ENCODE measurements around the gene TOX3.

TOX3 gene

DNA sequence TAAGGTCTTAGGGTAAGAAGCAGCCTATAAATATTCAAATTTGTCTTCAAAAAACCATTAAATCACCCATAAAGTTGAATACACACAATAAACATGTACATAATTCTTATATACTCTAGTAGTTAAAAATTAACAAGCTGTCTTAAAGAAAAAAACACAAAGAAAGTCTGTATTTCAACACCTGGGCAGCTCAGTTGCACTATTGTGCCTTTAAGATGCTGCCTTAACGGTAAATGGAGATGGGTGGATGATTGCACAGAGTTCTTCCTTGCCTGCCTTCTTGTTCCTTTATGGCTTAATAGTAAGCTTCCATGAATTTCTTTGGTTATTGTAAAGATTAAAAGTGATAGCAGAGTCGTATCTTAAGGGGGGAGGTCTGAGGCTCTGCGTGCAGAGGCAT lies 105.1 kb downstream of the TOX3 start:
- no peak for DNase-seq

DNA sequence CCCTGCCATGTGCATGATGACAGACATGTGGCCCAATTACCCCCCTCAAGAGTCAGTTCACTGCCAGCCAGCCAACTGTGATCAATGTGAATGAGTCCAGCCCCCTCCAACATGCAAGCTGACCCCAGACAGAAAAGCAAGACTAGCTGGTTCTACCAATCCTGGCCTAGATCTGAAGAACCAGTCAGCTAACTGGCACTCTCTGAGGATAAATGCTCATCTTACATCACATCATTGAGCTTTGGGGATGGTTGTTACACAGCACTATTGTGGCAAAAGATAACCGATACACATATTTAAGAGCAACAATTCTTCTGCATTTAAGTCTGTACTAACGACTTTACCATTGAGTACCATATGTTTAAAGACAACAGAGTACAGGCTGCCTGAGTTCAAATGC lies 106.7 kb downstream of the TOX3 start:
- DNase-seq = no peak

DNA sequence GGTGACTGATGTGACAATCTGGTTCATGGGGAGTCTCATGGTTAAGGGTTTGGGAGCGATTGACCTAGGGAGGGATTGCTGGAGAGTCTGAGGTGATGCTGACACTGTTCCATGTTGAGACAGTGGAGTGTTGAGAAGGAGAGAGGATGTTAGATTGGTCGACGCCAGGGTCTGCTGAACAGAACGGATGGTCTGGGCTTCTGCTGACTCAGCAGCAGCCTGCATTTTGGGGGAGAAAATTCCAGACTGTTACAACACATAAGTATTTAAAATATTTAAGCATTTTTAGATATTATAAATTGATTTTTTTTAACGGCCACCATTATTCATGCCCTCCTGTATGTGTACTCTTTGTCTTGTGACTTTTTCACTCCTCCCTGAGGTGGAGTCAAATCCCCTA lies 107.2 kb downstream of the TOX3 start:
- no peak for DNase-seq

DNA sequence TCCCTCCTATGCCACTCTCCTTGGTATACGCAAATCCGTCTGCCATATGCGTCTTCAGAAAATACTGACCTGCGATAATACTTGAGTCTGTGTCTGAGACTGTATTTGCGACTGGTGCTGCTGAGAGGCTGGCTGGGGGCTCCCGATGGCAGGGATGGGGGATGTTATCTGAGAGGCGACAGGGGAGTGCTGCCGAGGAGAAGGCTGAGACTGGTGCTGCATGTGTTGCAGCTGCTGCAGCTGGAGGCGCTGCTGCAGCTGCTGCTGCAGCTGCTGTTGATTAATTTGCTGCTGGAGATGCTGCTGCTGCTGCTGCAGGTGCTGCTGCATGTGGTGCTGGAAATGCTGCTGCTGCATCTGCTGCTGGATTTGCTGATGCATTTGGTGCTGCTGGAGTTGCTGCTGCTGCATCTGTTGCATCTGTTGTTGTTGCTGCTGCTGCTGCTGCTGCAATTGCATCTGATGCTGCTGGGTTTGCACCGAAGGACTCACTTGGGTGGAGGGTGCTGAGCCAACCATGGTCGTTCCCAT lies 107.7 kb downstream of the TOX3 start:
- DNase-seq = no peak

DNA sequence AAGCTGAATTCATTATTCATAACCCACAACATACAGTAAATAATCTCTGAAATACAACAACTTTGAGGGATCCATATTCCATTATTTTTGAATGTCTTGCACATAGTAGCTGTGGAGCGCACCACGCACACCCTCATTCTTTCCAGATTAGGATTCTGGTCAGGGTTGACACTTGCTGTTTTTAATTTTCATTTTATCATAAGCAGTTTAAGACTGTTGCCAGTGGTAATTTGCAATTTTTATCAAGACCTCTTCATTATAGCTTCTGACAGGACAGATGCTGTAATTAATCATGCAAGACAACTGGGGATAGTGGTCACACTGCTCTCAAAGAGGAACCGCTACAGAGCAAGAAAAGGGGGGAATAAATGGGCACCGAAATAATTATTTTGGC lies 109.7 kb downstream of the TOX3 start:
- DNase-seq = no peak

DNA sequence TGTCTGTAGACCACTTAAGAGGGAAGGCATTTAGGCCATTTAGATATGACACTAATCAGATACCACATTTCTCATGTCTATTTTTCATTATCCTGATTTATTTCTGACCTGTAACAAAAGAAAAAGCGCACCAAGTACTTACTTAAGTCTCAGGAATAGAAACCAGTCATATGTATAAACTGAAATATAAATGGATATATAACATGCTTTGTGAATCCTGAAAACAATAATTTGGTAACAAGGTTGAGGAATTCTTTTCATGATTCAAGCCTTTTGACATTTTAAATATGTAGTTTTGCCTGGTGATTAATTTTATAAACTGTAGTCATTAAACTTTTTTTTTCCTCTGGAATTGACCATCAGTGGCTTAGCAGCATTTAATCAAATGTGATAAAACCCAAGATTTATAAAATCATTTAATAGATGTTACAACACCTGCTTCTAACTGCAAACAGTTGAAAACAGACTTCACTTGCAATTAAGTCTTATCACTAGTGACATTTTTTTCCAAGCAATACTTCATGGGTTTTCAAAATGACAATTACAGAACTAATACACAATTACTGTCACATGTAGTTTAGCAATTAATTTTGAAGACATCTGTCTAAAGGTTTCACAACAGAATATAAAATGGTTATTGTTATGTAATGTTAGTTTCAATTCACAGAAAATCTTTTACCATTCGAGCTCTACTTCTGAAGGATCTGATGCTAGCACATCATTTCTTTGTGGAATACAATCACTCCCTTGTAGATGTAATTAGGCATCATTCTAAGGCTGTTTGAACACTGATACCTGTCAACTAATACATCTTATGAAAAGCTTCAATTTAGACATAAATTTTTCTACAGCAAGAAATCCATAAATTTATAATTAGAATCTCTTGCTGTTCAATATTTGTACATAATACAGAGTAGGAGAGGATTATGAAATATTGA lies 110.3 kb downstream of the TOX3 start:
- DNase-seq = no peak

DNA sequence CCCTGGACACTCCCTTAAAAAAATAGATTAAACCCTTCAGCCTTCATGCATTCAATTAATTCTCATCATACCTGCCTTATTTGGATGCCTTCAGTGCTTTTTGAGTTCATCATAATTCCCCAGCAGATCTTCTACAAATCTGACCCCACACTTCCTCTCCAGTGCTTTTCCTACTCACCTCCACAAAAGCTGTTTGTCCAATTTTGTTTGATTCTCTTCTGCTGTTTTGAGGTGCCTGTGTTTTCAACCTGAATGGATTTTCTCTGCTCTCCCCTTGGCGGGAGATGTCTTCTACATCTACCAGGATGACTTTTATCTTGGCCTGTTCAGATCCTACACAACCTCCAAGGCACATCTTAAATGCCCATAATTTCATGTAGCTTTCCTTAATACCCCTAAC lies 112.7 kb downstream of the TOX3 start:
- no peak for DNase-seq

DNA sequence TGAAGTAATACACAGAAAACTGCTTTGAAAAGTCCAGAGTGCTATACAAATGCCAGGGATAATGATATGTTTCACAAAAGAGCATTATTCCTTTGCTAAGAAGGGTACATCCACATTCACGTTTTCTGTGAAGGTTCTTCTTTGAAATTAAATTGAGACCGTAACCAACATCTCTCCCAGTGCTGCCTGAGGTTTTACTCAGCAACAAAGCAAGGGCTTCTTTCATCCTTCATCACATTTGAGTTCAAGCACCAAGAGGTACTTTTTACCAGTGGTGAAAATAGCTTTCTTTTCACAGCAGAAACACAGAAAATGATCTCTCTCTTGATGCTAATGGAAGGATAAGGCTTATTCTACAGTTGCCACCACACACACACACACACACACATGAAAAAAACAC lies 113.3 kb downstream of the TOX3 start:
- no peak for DNase-seq

DNA sequence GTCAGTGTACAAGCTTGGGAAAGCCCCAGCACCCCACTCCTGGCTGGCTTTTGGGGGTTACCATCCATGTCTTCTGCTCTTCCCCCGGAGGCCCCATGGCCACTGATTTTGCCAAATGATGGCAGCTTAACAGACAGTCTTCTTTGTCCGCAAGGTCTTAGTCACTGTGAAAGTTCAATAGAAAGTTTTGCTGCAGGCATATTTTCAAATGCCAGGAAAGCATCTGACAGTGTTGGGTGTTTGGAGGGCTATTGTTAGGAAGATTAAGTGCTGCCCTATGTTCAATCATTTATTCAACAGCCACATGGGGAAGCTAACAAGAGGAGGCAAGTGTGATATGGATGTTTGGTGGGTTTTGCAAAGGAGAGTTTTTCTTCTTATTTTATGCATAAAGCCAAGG lies 122.4 kb downstream of the TOX3 start:
- DNase-seq = no peak

DNA sequence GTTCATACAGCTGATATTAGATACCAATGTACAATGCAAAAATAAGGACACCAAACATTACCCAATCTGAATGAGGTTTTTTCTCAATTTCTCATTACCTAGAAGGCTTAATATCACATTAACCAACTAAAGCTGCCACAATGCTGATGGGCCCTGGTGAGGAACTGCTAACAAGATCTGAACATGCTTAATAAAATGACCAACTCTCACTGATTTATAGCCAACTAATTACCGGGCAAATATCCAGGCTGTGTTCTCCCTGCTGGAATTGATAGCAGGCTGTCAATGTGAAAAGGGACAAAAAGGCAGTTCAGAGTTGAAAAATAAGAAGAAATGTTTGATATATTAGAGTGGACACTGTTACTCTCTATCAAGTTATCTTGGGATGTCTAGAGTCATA lies 124.6 kb downstream of the TOX3 start:
- DNase-seq = no peak

DNA sequence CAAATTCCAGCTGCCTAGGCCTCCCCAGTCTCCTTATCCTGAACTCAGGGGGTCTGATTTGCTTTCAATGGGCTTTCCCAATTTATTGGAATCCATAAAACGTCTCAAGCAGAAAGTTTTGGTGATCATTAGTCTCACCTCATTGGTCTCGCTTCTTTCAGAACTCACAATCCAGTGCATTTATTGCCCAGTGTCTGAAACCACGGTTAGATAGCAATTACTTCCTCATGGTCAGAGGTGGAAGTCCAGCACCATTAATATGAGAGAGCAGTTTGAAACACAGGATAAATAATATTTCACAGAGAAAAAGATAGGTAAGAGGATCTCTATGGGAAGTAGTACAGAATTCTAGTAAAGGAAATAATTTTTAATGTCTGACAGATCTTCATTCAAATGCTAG lies 128.7 kb downstream of the TOX3 start:
- no peak for DNase-seq

DNA sequence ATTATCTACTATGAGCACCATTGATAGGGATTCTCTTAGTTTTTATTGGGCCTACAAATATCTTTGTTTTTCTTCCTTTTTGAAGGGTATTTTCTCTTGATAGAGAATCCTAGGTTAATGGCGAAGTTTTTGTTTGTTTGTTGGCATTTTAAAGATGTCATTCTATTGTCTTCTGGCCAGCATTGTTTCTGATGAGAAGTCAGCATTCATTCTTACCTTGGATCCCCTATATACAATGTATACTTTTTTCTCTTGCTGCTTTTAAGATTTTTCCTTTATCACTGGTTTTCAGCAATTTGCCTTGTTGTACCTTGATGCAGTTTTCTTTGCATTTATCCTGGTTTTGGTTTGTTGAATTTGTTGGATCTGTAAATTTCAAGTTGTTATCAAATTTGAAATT lies 130.1 kb downstream of the TOX3 start:
- DNase-seq = no peak

DNA sequence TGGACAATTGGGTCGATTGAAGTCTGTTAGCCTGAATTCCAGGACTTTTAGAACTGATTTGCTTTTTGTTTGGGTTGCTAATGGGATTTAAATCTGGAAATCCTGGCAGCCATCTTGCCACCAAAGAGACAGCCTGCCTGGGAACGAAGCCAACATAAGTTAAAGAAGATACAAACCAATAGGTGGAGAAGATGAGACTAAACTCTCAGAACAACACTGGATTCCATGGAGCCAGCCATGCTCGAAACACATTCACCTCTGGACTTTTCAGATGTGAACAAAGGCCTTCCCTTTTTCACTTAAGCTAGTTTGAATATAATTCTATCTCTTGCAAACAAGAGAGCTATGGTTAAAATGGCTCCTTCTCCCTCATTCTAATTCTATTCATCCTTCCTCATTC lies 135.9 kb downstream of the TOX3 start:
- DNase-seq = no peak

DNA sequence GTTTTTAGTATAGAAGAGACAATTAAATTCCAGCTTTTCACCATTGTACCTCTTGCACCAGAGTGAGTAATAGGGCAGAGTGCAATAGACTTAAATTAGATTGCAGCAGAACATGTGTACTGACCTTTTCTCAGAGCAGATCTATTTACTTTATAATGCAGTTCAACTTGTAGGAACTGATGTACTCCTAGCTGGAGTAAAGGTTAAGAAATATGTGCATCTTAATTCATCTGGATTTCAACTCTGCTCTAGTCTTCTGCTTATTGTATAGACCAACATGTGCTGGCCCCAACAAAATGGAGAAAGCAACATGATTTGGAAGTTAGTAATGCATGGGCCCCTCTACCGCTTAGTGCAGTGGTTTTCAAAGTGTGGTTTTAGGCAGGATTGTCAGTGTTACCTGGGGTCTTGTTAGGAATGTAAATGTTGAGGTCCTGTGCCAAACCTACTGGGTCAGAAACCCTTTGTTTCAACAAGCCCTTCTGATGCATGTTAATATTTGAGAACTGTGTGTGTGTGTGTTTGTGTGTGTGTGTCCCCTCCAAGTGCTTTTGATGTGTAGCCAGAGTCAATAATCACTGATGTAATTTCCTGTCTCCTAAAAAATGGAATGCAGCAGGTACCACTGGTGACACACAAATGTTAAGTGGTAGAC lies 138.6 kb downstream of the TOX3 start:
- DNase-seq = peak; percentile 64

DNA sequence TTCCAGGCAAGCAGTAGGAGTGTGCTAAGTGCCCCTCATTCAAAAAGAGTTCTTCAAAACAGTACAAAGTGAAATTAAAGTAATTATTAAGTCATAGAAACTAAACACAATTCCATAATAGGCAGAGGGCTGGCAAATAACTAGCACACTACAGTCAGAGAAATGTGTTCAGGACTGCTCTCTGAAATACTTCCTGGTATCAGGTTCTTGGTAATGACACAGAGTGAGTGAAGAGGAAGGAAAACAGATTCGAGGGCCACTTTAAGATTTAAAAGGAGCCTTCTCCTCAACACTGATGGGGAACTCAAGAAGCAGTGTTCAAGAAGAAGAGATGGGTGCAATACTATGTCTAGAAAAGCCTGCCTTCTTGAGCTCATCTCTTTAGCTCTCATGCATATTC lies 139.2 kb downstream of the TOX3 start:
- peak; percentile 20 for DNase-seq

DNA sequence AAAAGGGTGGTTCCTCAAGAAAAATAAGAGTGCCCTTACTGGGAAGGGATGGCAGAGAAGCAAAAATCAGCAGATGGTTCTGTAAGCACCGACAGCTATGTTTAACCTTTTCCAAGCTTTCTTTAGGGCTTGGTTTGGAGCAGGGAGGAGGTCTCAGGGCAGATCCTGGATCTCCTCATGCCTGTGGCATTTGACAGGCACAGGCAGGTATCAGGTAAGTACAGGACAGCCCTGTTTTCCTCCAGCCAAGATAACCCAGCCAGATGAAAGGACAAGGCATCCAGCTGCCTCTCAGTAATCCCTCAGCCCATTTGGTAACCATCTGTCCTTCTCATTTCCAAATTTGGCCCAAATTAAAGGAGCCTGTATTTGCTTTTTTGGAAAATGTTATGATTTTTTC lies 141.5 kb downstream of the TOX3 start:
- no peak for DNase-seq

DNA sequence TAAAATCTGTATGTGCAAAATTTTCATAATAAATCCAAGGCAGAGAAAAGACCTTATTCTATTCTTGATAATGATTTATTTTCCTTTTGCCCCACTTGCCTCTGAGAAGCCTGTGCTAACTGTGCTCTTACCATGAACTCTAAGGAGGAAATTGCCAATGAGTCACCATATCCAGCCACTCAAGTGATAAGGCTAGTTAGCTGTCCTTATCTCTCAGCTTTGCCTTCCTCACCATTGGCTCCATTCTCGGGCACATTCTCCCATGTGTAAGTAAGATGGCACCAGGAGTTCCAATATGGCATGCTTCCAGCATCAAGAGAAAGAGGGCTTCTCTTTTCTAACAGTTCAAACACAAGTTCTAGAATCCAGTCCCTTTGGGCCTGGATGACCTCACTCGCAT lies 142.4 kb downstream of the TOX3 start:
- no peak for DNase-seq

DNA sequence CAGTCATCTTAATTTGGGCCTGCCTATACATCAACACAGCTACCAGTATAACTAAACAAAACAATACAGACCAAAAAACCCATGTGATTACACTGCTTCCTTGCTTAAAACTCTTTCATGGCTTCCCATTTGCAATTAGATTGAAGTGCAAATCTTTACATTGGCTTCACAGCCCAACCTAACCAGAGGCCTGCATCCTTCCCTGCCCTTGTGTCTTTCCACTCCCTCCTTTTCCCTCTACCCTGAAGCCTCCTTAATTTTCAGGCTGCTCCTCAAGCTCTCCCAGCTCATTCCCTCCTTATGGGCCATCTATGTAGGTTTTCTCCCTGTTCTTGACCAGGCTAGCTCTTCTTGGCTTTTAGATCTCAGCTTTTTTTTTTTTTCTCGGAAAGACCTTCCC lies 147.8 kb downstream of the TOX3 start:
- no peak for DNase-seq

DNA sequence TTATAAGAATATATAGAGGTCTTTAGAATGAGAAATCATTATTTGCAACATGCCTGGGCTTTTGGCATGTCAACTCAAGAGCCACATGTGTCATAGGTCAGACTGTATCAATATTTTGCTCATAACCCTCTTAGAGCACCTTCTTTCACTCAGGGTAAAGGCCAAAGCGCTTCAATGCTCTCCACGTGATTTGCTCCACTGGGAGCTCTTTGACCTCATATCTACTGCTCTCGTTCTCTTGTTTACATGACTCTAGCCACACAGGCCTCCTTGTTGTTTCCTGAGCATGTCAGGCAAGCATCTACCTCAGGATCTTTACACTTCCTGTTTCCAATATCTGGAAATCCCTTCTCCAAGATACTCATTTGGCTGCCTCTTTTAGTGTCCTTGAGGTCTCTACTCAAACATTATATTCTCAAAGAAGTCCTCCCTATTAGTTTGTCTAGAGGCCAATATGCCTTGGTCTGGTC lies 148.4 kb downstream of the TOX3 start:
- DNase-seq = no peak

DNA sequence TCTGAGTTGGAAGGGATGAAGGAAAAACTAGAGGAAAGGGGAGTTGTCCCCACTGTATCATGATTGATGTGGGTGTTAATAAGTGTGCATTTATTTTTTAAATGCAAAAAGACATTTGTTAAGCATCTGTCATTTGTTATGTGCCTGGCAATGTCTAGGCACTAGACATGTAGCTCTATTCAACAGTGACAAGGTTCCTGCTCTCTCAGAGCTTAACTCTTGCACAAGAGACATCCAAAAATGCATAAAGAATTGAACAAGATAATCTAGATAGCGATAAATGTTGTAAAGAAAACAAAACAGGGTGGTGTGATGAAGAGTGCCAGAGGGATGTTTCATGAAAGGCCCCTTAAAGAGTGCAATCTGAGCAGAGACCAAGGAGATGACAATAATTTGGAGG lies 148.9 kb downstream of the TOX3 start:
- DNase-seq = no peak

DNA sequence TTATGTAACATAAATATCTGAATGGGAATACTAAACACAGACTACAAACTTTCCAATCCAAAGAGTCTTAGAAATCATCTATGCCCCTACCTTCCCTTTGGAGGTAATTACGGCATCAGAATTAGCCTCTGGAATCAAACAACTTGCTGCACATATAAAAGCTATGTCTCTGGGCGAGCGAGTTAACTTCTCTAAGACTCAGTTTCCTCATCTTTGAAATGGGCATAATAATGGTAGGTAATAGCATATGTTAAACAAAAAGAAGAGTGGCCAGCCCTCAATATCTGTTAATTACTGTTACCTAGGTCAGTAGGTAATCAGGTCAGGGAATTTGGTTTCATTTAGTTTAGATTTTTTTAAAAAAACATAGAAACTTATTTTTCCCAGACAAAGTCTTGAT lies 153.5 kb downstream of the TOX3 start:
- no peak for DNase-seq

DNA sequence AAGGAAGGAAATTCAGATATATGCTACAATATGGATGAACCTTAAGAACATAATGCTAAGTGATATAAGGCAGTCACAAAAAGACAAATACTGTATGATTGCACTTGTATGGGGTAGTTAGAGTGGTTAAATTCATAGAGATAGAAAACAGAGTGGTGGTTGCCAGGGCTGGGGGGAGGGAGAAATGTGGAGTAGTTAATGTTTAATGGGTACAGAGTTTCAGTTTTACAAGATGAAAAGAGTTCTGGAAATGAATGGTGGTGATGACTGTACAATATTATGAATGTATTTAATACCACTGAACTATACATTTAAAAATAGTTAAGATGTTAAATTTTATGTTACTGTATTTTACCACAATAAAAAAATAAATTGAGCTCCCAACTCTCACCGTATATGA lies 157.9 kb downstream of the TOX3 start:
- no peak for DNase-seq
